ENCODE measurements around the gene PRKAG2.

DNA sequence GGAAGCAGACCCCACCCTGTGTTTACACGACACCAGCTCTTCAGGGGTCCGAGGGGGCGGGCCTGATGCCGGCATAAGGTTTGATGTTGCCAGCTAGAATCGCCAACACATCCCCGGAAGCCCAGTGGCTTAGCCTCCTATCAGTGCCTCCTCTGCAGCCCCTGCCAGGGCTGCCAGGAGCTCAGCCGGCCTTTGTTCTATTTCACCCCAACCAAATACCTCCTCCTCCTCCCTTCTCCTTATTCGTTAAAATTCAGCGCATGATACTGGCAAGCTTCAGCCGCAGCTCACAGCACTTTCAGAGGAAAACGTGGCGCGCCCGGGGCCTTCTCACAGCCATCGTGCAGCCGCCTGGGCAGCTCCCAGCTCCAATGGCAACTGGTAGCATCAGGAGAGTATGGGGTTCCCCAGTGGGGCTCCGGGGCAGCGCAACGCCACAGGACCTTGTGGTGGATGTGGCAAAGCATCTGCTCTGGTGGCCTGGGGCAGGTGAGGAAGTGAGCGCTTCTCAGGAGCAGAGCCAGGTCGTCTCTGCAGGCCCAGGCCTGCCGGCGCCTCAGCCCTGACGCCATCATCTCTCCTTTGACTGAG, 180.9 kb downstream of the PRKAG2 start:
- TF ChIP-seq, protein P1, sequence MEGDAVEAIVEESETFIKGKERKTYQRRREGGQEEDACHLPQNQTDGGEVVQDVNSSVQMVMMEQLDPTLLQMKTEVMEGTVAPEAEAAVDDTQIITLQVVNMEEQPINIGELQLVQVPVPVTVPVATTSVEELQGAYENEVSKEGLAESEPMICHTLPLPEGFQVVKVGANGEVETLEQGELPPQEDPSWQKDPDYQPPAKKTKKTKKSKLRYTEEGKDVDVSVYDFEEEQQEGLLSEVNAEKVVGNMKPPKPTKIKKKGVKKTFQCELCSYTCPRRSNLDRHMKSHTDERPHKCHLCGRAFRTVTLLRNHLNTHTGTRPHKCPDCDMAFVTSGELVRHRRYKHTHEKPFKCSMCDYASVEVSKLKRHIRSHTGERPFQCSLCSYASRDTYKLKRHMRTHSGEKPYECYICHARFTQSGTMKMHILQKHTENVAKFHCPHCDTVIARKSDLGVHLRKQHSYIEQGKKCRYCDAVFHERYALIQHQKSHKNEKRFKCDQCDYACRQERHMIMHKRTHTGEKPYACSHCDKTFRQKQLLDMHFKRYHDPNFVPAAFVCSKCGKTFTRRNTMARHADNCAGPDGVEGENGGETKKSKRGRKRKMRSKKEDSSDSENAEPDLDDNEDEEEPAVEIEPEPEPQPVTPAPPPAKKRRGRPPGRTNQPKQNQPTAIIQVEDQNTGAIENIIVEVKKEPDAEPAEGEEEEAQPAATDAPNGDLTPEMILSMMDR (IDR thresholded peaks at IDR 0.05; ENCODE audit: low read depth, low read length): no peak
- TF ChIP-seq POLR2A (IDR thresholded peaks at IDR 0.05; ENCODE audit: extremely low read depth, insufficient read length) (no peak), MYC (IDR thresholded peaks at IDR 0.05; ENCODE audit: low read depth, low read length) (no peak)

All from NB4 (cell line).